Measurements from ENCODE around the gene GNAI2. TPM values are rescaled to one million over a fixed set of nuclear protein-coding genes. Genes with fewer than 3 reads are reported as not detected.

Gene GNAI2
- total RNA-seq, 4 donors from 2014 or later, result 69.6 to 322 (median 74.8) TPM

DNA sequence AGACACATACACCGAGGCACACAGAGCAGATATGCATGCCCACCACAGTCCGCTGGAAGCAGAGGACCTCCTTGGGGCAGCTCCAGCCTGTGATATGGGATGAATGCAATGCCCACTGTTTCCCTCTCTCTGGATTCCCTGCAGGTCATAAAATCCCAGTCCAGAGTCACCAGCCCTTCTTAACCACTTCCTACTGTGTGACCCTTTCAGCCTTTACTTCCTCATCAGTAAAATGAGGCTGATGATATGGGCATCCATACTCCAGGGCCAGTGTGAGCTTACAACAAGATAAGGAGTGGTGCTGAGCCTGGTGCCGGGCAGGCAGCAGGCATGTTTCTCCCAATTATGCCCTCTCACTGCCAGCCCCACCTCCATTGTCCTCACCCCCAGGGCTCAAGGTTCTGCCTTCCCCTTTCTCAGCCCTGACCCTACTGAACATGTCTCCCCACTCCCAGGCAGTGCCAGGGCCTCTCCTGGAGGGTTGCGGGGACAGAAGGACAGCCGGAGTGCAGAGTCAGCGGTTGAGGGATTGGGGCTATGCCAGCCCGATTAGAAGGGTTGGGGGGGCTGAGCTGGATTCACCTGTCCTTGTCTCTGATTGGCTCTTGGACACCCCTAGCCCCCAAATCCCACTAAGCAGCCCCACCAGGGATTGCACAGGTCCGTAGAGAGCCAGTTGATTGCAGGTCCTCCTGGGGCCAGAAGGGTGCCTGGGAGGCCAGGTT lies 44.9 kb upstream of the GNAI2 start, which contains the start of gene GNAT1:
TSS of gene GNAT1 (plus strand) at position 675 of the 725 bp plus-strand sequence. CDS start 116 bp downstream, outside the sequence.
- intact Hi-C loops (cut with DNase I; ENCODE audit: low total_unique reads) (loop anchor here (5.0 kb wide), 1 partner anchor 81 kb away; no protein-coding TSS in a partner anchor), in situ Hi-C loops (cut with MboI; ENCODE audit: low pct_ligation_motif_present in 1 of 4, low pct_unique_long_range_greater_than_20kb in 1 of 4, low sequenced_read_pairs in 3 of 4) (loop anchor here in 3 of 4 donors (5.0 to 10.0 kb wide), 3 partner anchors 36 to 81 kb away; no protein-coding TSS in a partner anchor)

GRCh38 chr3:50192124-50192523 lies 43.9 kb upstream of the GNAI2 start:
- Histone ChIP-seq H3K9me3 (no peaks in the 10 kb centered on the region), H3K27ac (no peak overlapping the region), H3K36me3 (no peaks in the 10 kb centered on the region), H3K27me3 (peaks cover 38% of the 10 kb centered on the region), H3K4me3 (no peak overlapping the region), H3K4me1 (peaks cover 0 to 20% (median 15%) of the 10 kb centered on the region in 4 donors)
- DNase-seq, result no peak
- WGBS, 2 donors (ENCODE audit: low coverage in 1 of 2), result 84% methylated on average over 6 of the region's 8 CpGs; no CpG with 5 or more reads in 1 of the 2 donors
- intact Hi-C loops (cut with DNase I; ENCODE audit: low total_unique reads), result loop anchor here (5.0 kb wide), 1 partner anchor 80 kb away; no protein-coding TSS in a partner anchor
- in situ Hi-C loops (cut with MboI; ENCODE audit: low pct_ligation_motif_present in 1 of 4, low pct_unique_long_range_greater_than_20kb in 1 of 4, low sequenced_read_pairs in 3 of 4), result loop anchor here in 3 of 4 donors (5.0 to 10.0 kb wide), 3 partner anchors 35 to 80 kb away; no protein-coding TSS in a partner anchor
- TF ChIP-seq POLR2AphosphoS5 (IDR thresholded peaks at IDR 0.05), result no peak
- TF ChIP-seq POLR2A (IDR thresholded peaks at IDR 0.05), result no peak

More for the DNA sequence above, 44.9 kb upstream of the GNAI2 start, which contains the start of gene GNAT1:
- 63 to 86% methylated on average over 2 to 8 of the region's 8 CpGs for WGBS, 2 donors (ENCODE audit: low coverage in 1 of 2)
- Histone ChIP-seq H3K9me3 (no peaks in the 10 kb centered on the region), H3K36me3 (no peaks in the 10 kb centered on the region), H3K4me3 (no peak within 1 kb of the TSS), H3K27me3 (peaks cover 31% of the 10 kb centered on the region), H3K27ac (no peak within 1 kb of the TSS), H3K4me1 (peaks cover 0 to 20% (median 15%) of the 10 kb centered on the region in 4 donors)
- DNase-seq, result no peak
- no peak for TF ChIP-seq EP300 (IDR thresholded peaks at IDR 0.05; ENCODE audit: low read depth)
- TF ChIP-seq POLR2A (IDR thresholded peaks at IDR 0.05), result no peak
- TF ChIP-seq, protein P1, sequence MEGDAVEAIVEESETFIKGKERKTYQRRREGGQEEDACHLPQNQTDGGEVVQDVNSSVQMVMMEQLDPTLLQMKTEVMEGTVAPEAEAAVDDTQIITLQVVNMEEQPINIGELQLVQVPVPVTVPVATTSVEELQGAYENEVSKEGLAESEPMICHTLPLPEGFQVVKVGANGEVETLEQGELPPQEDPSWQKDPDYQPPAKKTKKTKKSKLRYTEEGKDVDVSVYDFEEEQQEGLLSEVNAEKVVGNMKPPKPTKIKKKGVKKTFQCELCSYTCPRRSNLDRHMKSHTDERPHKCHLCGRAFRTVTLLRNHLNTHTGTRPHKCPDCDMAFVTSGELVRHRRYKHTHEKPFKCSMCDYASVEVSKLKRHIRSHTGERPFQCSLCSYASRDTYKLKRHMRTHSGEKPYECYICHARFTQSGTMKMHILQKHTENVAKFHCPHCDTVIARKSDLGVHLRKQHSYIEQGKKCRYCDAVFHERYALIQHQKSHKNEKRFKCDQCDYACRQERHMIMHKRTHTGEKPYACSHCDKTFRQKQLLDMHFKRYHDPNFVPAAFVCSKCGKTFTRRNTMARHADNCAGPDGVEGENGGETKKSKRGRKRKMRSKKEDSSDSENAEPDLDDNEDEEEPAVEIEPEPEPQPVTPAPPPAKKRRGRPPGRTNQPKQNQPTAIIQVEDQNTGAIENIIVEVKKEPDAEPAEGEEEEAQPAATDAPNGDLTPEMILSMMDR (IDR thresholded peaks at IDR 0.05), result no peak
- no peak for TF ChIP-seq POLR2AphosphoS5 (IDR thresholded peaks at IDR 0.05)

DNA sequence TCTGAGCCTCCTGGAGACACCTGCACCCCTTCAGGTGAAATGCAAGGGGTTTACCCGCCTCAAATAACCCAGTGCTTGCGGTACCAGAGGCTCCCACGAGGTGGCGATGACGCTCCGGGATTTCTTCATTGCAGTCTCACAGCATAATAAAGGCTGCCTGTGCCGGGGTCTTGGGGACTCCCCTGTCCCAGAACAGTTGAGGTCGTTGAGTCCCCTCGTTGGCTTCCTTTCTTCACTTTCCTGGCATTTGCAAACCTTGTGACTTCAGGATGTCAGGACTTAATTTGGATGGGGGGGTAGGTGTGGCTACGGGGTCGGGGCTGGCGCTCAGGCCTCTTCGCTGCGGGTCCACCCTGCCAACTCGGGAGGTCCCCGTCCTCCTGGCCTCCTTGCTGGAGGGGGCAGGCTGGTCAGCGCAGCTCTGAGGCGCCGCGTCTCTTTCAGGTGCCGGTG lies 43.3 kb upstream of the GNAI2 start:
- Histone ChIP-seq H3K27me3 (peaks cover 40% of the 10 kb centered on the region), H3K27ac (no peak overlapping the region), H3K4me3 (no peak overlapping the region), H3K4me1 (peaks cover 0 to 20% (median 15%) of the 10 kb centered on the region in 4 donors), H3K36me3 (no peaks in the 10 kb centered on the region), H3K9me3 (no peaks in the 10 kb centered on the region)
- in situ Hi-C loops (cut with MboI; ENCODE audit: low pct_ligation_motif_present in 1 of 4, low pct_unique_long_range_greater_than_20kb in 1 of 4, low sequenced_read_pairs in 3 of 4), result loop anchor here in 3 of 4 donors (5.0 to 10.0 kb wide), 3 partner anchors 35 to 80 kb away; no protein-coding TSS in a partner anchor
- intact Hi-C loops (cut with DNase I; ENCODE audit: low total_unique reads), result loop anchor here (5.0 kb wide), 1 partner anchor 80 kb away; no protein-coding TSS in a partner anchor
- no peak for TF ChIP-seq POLR2A (IDR thresholded peaks at IDR 0.05)
- TF ChIP-seq, protein P1 (IDR thresholded peaks at IDR 0.05), result peak; percentile 93 to 96 (median 93)
- TF ChIP-seq POLR2AphosphoS5 (IDR thresholded peaks at IDR 0.05), result no peak
- 20% methylated on average over 21 of the region's 21 CpGs; no CpG with 5 or more reads in 1 of the 2 donors for WGBS, 2 donors (ENCODE audit: low coverage in 1 of 2)
- DNase-seq, result peak; percentile 78

DNA sequence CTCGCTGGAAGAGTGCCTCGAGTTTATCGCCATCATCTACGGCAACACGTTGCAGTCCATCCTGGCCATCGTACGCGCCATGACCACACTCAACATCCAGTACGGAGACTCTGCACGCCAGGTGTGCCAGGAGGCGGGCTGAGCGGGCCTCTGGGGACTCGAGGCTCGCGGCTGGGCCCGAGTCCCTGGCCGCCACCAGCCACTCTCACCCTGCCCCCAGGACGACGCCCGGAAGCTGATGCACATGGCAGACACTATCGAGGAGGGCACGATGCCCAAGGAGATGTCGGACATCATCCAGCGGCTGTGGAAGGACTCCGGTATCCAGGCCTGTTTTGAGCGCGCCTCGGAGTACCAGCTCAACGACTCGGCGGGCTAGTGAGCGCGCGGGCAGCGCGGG lies 42.7 kb upstream of the GNAI2 start:
- H3K4me3 ChIP-seq, result no peak overlapping the region
- H3K27ac ChIP-seq, result no peak overlapping the region
- in situ Hi-C loops (cut with MboI; ENCODE audit: low pct_ligation_motif_present in 1 of 4, low pct_unique_long_range_greater_than_20kb in 1 of 4, low sequenced_read_pairs in 3 of 4) (loop anchor here in 3 of 4 donors (5.0 to 10.0 kb wide), 3 partner anchors 34 to 79 kb away; no protein-coding TSS in a partner anchor), intact Hi-C loops (cut with DNase I; ENCODE audit: low total_unique reads) (loop anchor here (5.0 kb wide), 1 partner anchor 79 kb away; no protein-coding TSS in a partner anchor)
- no peaks in the 10 kb centered on the region for H3K36me3 ChIP-seq
- peaks cover 46% of the 10 kb centered on the region for H3K27me3 ChIP-seq
- no peak for DNase-seq
- no peaks in the 10 kb centered on the region for H3K9me3 ChIP-seq
- WGBS, 2 donors (ENCODE audit: low coverage in 1 of 2), result 44% methylated on average over 36 of the region's 36 CpGs; no CpG with 5 or more reads in 1 of the 2 donors
- TF ChIP-seq EP300 (IDR thresholded peaks at IDR 0.05; ENCODE audit: low read depth), result no peak
- TF ChIP-seq, protein P1 (IDR thresholded peaks at IDR 0.05), result no peak
- no peak for TF ChIP-seq POLR2AphosphoS5 (IDR thresholded peaks at IDR 0.05)
- no peak for TF ChIP-seq POLR2A (IDR thresholded peaks at IDR 0.05)
- peaks cover 0 to 20% (median 15%) of the 10 kb centered on the region in 4 donors for H3K4me1 ChIP-seq

All from transverse colon (tissue), 4 donors.